ENCODE data around the gene TOP3A. TPM values are rescaled to one million over a fixed set of nuclear protein-coding genes. Genes with fewer than 3 reads are reported as not detected.

Gene TOP3A
- total RNA-seq, 1 experiment from 2014 or later: 68.7 TPM

DNA sequence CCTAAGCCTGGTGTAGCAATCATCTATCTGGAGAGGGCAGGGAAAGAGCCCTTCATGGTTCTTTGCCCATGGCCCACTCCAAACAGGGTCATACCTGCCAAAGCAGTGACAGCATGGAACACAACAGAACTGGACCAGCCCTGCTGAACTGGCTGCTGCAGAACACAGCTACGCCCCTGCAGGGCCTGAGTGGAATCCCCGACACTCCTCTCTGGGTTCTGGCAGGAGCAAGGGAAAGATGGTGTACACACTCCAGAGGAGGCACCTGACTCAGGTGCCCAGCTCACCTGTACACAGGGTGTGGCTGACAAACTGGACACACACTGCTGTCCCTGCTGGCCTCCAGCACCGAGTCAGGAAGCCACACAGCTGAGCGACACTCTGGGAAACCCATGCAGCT is 34.5 kb downstream of the TOP3A start:
- Mint-ChIP-seq H3K27me3 (ENCODE audit: low read depth) (no peaks in the 10 kb centered on the region), H3K36me3 (ENCODE audit: insufficient read depth in 1 of 3, low read depth in 3 of 3) (peaks cover 45 to 87% (median 82%) of the 10 kb centered on the region in 3 experiments; a peak in 6 of 7 replicates), H3K4me1 (no peaks in the 10 kb centered on the region), H3K9me3 (no peaks in the 10 kb centered on the region), H3K27ac (no peak overlapping the region; a peak in 1 of 7 replicates), H3K4me3 (no peak overlapping the region)
- no peak overlapping the region for H4K5ac ChIP-seq (ENCODE audit: insufficient read length, low read depth, low read length)
- H2BK12ac ChIP-seq (ENCODE audit: insufficient read length, low read depth, low read length): no peak overlapping the region
- no peak overlapping the region for H3K56ac ChIP-seq (ENCODE audit: insufficient read length, low read depth, low read length)
- no peak overlapping the region for H3K14ac ChIP-seq (ENCODE audit: insufficient read depth, low read length)
- no peak overlapping the region for H4K8ac ChIP-seq (replicated peaks; ENCODE audit: insufficient read length, low read depth, low read length)
- H3K4me2 ChIP-seq (ENCODE audit: insufficient read depth, insufficient read length, low read length): no peak overlapping the region
- H3K27ac ChIP-seq (ENCODE audit: insufficient read length, low read depth, low read length): no peak overlapping the region
- H3T11ph ChIP-seq (ENCODE audit: low read length): no peak overlapping the region
- H3K27me3 ChIP-seq (ENCODE audit: insufficient read depth, low read length): no peaks in the 10 kb centered on the region
- no peaks in the 10 kb centered on the region for H3K79me2 ChIP-seq (ENCODE audit: insufficient read depth, low read length)
- H2BK15ac ChIP-seq (ENCODE audit: low read depth, low read length): no peak overlapping the region
- no peak overlapping the region for H2AFZ ChIP-seq (ENCODE audit: low read length)
- H2AK5ac ChIP-seq (ENCODE audit: insufficient read length, low read length): no peak overlapping the region
- no peaks in the 10 kb centered on the region for H3K9me3 ChIP-seq (ENCODE audit: control insufficient read depth, low read depth, low read length)
- H4K91ac ChIP-seq (ENCODE audit: insufficient read length, low read depth, low read length): no peak overlapping the region
- H2BK120ac ChIP-seq (ENCODE audit: low read depth, low read length, poor library complexity, severe bottlenecking): no peak overlapping the region
- TF ChIP-seq, protein P1, sequence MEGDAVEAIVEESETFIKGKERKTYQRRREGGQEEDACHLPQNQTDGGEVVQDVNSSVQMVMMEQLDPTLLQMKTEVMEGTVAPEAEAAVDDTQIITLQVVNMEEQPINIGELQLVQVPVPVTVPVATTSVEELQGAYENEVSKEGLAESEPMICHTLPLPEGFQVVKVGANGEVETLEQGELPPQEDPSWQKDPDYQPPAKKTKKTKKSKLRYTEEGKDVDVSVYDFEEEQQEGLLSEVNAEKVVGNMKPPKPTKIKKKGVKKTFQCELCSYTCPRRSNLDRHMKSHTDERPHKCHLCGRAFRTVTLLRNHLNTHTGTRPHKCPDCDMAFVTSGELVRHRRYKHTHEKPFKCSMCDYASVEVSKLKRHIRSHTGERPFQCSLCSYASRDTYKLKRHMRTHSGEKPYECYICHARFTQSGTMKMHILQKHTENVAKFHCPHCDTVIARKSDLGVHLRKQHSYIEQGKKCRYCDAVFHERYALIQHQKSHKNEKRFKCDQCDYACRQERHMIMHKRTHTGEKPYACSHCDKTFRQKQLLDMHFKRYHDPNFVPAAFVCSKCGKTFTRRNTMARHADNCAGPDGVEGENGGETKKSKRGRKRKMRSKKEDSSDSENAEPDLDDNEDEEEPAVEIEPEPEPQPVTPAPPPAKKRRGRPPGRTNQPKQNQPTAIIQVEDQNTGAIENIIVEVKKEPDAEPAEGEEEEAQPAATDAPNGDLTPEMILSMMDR (conservative IDR thresholded peaks at IDR 0.05): no peak
- WGBS (ENCODE audit: extremely low coverage, insufficient read length, low lambda C conversion rate): no CpG with 5 or more reads among the region's 4 CpGs
- H3K4me1 ChIP-seq (ENCODE audit: insufficient read depth, low read length): no peaks in the 10 kb centered on the region
- H2BK20ac ChIP-seq (ENCODE audit: low read depth, low read length, poor library complexity, severe bottlenecking): no peak overlapping the region
- H3K23ac ChIP-seq (ENCODE audit: insufficient read length, low read depth, low read length): no peak overlapping the region
- H4K20me1 ChIP-seq (ENCODE audit: control insufficient read depth, insufficient read depth, insufficient read length): no peaks in the 10 kb centered on the region
- no peak overlapping the region for H2BK5ac ChIP-seq (ENCODE audit: insufficient read length, low read length)
- H3K18ac ChIP-seq (ENCODE audit: insufficient read length, low read depth, low read length): no peak overlapping the region
- H3K4ac ChIP-seq (ENCODE audit: low read depth, low read length): no peak overlapping the region
- H3K79me1 ChIP-seq (ENCODE audit: insufficient read depth, low read depth, low read length, poor library complexity, severe bottlenecking): no peaks in the 10 kb centered on the region
- no peaks in the 10 kb centered on the region for H3K23me2 ChIP-seq (ENCODE audit: insufficient read length, low read depth, low read length, poor library complexity, severe bottlenecking)
- no peak for DNase-seq
- H3K9ac ChIP-seq (ENCODE audit: extremely low read depth, insufficient read length, low read length): no peak overlapping the region
